HepG2 (cell line): ENCODE results near the gene SLX9. TPM values are rescaled to one million over a fixed set of nuclear protein-coding genes. Genes with fewer than 3 reads are reported as not detected.

Experiments used
- ATAC-seq: fragments of 200-7000 bp; cut with Tn5 transposase; 3 replicates; pipeline ENCODE4 v1.9.1; 2020; ENCODE audit warnings: mild to moderate bottlenecking, moderate library complexity
- BruUV-seq: library from RNA; stranded (reverse); fragments of 400-500 nt; replicated peaks from 2 replicates; lab custom pipeline; 2021; lab: Mats Ljungman, UMichigan
- CTCF ChIA-PET: fragments of 300-600 bp; formaldehyde crosslinking; extraction: SDS; loops from one replicate; lab custom pipeline; 2021; ENCODE audit warnings: low total read pairs, inconsistent platforms, low intra/inter-chr PET ratio; lab: Yijun Ruan, JAX
- POLR2A ChIA-PET: fragments of 350-600 bp; sonication (Branson Sonifier 250); formaldehyde crosslinking; loops from one replicate; lab custom pipeline; 2020; ENCODE audit warnings: antibody characterized with exemption, inconsistent platforms; lab: Yijun Ruan, JAX
- DNase-seq: peaks from one replicate; pipeline ENCODE4 v3.0.0-alpha.2; 2015; ENCODE audit warnings: low spot score
- FAIRE-seq: peaks from 3 replicates; lab custom pipeline; 2011; peaks lifted over from hg19 to GRCh38; lab: Jason Lieb, UNC
- H2AFZ ChIP-seq: one replicate; pipeline ENCODE4 v1.6.1; 2011; ENCODE audit warnings: low read length, inconsistent platforms
- H3K27ac ChIP-seq: fragments of 300-600 bp; 3 replicates; pipeline ENCODE4 v1.8.0; 2011; ENCODE audit warnings: mixed run types, mild to moderate bottlenecking, mixed read lengths, low read length, inconsistent platforms; ENCODE audit not compliant: insufficient read depth; ENCODE audit errors: extremely low read length
- H3K27me3 ChIP-seq, 2 experiments: fragments of 200-600 bp in 1 of 2; 2 replicates in 1 of 2; 3 replicates in 1 of 2; pipeline versions ENCODE4 v1.6.0 to v1.8.0; 2011; ENCODE audit warnings: low read length in 2 of 2, mild to moderate bottlenecking in 2 of 2, moderate library complexity in 2 of 2, inconsistent platforms in 1 of 2; ENCODE audit not compliant: insufficient read depth in 2 of 2, control insufficient read depth in 1 of 2
- H3K36me3 ChIP-seq, 2 experiments: fragments of 200-600 bp in 1 of 2; replicated peaks in 1 of 2; 2 replicates in 1 of 2; 3 replicates in 1 of 2; pipeline versions ENCODE4 v1.5.1 to v1.8.0; 2011; ENCODE audit warnings: low read length in 2 of 2, inconsistent platforms in 1 of 2; ENCODE audit not compliant: insufficient read depth in 2 of 2, control insufficient read depth in 1 of 2
- H3K4me1 ChIP-seq: 2 replicates; pipeline ENCODE4 v1.5.1; 2012; ENCODE audit warnings: low read length, inconsistent platforms; ENCODE audit not compliant: insufficient read depth
- H3K4me2 ChIP-seq: 2 replicates; pipeline ENCODE4 v1.6.0; 2011; ENCODE audit warnings: low read depth, low read length, inconsistent platforms
- H3K4me3 ChIP-seq, 3 experiments: fragments of 200-600 bp in 1 of 3; sonication (generic), shearing (Covaris generic) in 1 of 3; replicated peaks in 1 of 3; 2 replicates each; pipeline ENCODE4 v1.5.1; 2011 to 2016; ENCODE audit warnings: low read length in 3 of 3, inconsistent platforms in 2 of 3, low read depth in 2 of 3, mild to moderate bottlenecking in 2 of 3, control low read depth in 1 of 3, mixed read lengths in 1 of 3; ENCODE audit not compliant: insufficient read depth in 1 of 3
- H3K79me2 ChIP-seq: one replicate; pipeline ENCODE4 v1.6.1; 2011; ENCODE audit warnings: low read length, inconsistent platforms; ENCODE audit not compliant: insufficient read depth
- H3K9ac ChIP-seq: 2 replicates; pipeline ENCODE4 v1.6.0; 2011; ENCODE audit warnings: mild to moderate bottlenecking, low read depth, low read length, inconsistent platforms; ENCODE audit not compliant: insufficient read depth
- H3K9me3 ChIP-seq: 2 replicates; pipeline ENCODE4 v1.5.1; 2012; ENCODE audit warnings: mild to moderate bottlenecking, low read length
- H4K20me1 ChIP-seq: 2 replicates; pipeline ENCODE4 v1.6.0; 2011; ENCODE audit warnings: inconsistent platforms, mild to moderate bottlenecking, low read length, moderate library complexity; ENCODE audit not compliant: insufficient read depth
- ONECUT2 ChIP-seq: sonication (generic); formaldehyde crosslinking; IDR thresholded peaks from 2 replicates; pipeline ENCODE4 v1.4.0; 2020; ENCODE audit warnings: missing genetic modification reagents
- SOX13 ChIP-seq, 3 experiments: fragments of 450-650 bp in 1 of 3; sonication (generic) in 1 of 3; formaldehyde crosslinking in 1 of 3; IDR thresholded peaks in 2 of 3; conservative IDR thresholded peaks in 1 of 3; 2 replicates each; pipeline versions ENCODE4 v1.5.0 to v1.6.1; 2016 to 2020; ENCODE audit warnings: antibody characterized with exemption in 1 of 3, mild to moderate bottlenecking in 1 of 3, missing compliant biosample characterization in 1 of 3, missing genetic modification reagents in 1 of 3, moderate library complexity in 1 of 3
- ZNF564 ChIP-seq: sonication (generic); formaldehyde crosslinking; IDR thresholded peaks from 2 replicates; pipeline ENCODE4 v1.8.1; 2023; ENCODE audit warnings: mild to moderate bottlenecking, missing genetic modification reagents
- ZNF567 ChIP-seq: sonication (generic); formaldehyde crosslinking; IDR thresholded peaks from 2 replicates; pipeline ENCODE4 v1.8.1; 2023; ENCODE audit warnings: mild to moderate bottlenecking, missing genetic modification reagents, borderline replicate concordance
- ZNF772 ChIP-seq: sonication (generic); formaldehyde crosslinking; IDR thresholded peaks from 2 replicates; pipeline ENCODE4 v1.5.0; 2020; ENCODE audit warnings: mild to moderate bottlenecking, missing genetic modification reagents
- WGBS: methylation state at CpG from one replicate; pipeline ENCODE4 v1.1.6; 2017; ENCODE audit warnings: low lambda C conversion rate; 5-methylcytosine and 5-hydroxymethylcytosine counted together
- in situ Hi-C: cut with HindIII; loops from 2 replicates; pipeline ENCODE4 v1.10.0; 2017; ENCODE audit warnings: low pct_unique_long_range_greater_than_20kb; ENCODE audit not compliant: extremely low pct_ligation_motif_present
- intact Hi-C: fragments of 100-400 bp; cut with micrococcal nuclease; formaldehyde crosslinking; loops from one replicate; pipeline ENCODE4 v1.10.0; 2022; ENCODE audit not compliant: unreplicated experiment
- polyA plus RNA-seq, 8 experiments: library from polyadenylated mRNA; depleted of rRNA in 3 of 8; stranded (reverse) in 7 of 8; unstranded in 1 of 8; fragments of >200 nt; fragmentation: Illumina TruSeq in 4 of 8; extraction: Trizol in 4 of 8; gene quantifications; 2 replicates each; pipeline versions ENCODE4 v1.2.1 to v1.2.3, GENCODE V29; 2011 to 2016; ENCODE audit warnings: low read depth in 4 of 8, missing spikeins in 1 of 8, mixed read lengths in 1 of 8; ENCODE audit not compliant: insufficient read depth in 1 of 8
- total RNA-seq, 5 experiments: library from RNA; depleted of rRNA; stranded (reverse); fragments of >200 nt; fragmentation: Illumina TruSeq; extraction: Trizol; gene quantifications; 2 replicates each; pipeline ENCODE4 v1.2.3, GENCODE V29; 2016; ENCODE audit warnings: low read depth in 1 of 5
- TF ChIP-seq, protein P1 (sequence below): sonication (generic); formaldehyde crosslinking; IDR thresholded peaks from 2 replicates; pipeline ENCODE4 v1.4.0; 2020; ENCODE audit warnings: missing genetic modification reagents, borderline replicate concordance
- TF ChIP-seq, protein P2 (sequence below): IDR thresholded peaks from 2 replicates; pipeline ENCODE4 v1.6.1; 2016; ENCODE audit warnings: low read depth, missing genetic modification reagents, missing compliant biosample characterization
- TF ChIP-seq, protein P3 (sequence below): sonication (generic); formaldehyde crosslinking; IDR thresholded peaks from 2 replicates; pipeline ENCODE4 v1.4.0; 2020; ENCODE audit warnings: missing genetic modification reagents
- TF ChIP-seq, protein P4 (sequence below): sonication (generic); formaldehyde crosslinking; IDR thresholded peaks from 2 replicates; pipeline ENCODE4 v1.5.1; 2020; ENCODE audit warnings: missing genetic modification reagents, mild to moderate bottlenecking, borderline replicate concordance

SLX9 gene
- total and polyA plus RNA-seq, 2 of the 13 experiments (the other 11 are each of a cell fraction or from before 2014, with no cell fraction given) = 21.0 to 47.1 TPM

DNA sequence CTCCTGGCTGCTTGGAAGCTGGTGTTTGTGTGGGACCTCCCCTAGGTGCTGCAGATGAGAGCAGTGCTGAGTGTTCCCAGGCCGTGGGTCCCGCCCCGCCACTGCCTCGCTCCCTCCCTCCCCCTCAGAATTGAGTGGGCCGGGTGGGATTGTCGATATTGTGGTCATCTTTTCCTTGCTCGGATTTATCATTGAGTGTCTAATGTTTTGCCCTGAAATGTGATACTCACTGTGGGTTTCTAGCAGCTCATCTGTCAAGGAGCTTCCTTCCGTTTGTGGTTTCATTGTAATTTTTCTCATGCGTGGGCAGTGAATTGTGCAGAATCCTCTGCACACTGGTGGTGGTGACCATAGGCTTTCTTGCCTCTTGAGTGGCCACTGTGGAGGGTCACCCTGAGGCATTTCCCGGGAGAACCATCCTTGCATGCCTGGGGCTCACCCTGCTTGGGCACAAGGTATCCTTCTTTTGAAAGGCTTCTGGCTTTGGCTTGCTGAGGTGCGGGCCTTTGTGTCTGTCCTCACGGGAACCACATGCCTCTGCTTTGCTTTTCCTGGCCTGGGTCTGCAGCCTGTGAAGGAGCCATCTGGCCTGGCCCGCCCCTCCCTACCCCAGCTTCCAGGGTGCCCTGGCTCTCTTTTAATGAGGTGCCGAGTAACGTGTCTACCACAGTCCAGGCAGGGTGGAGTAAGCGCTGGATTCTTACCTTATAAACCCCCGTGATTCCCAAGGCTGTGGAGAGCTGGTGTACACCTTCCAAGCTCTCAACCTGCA lies 25.6 kb downstream of the SLX9 start:
- Histone ChIP-seq H3K27me3 (no peaks in the 10 kb centered on the region), H3K4me2 (no peak overlapping the region), H3K36me3 (peaks cover 23 to 70% of the 10 kb centered on the region in 2 experiments), H3K4me3 (no peak overlapping the region), H2AFZ (no peak overlapping the region), H3K27ac (no peak overlapping the region), H4K20me1 (no peaks in the 10 kb centered on the region), H3K4me1 (peaks cover 11% of the 10 kb centered on the region), H3K9ac (no peak overlapping the region), H3K79me2 (peaks cover 18% of the 10 kb centered on the region), H3K9me3 (no peaks in the 10 kb centered on the region)
- no TSS peak for BruUV-seq
- TF ChIP-seq SOX13 (IDR thresholded peaks at IDR 0.05) (no peak), SOX13 (CRISPR knock-in tag; conservative IDR thresholded peaks at IDR 0.05 in 1 of 2, IDR thresholded peaks at IDR 0.05 in 1 of 2) (no peak), ONECUT2 (CRISPR knock-in tag) (no peak), ZNF772 (no peak), ZNF567 (CRISPR knock-in tag) (no peak), ZNF564 (CRISPR knock-in tag) (no peak)
- TF ChIP-seq, protein P1, sequence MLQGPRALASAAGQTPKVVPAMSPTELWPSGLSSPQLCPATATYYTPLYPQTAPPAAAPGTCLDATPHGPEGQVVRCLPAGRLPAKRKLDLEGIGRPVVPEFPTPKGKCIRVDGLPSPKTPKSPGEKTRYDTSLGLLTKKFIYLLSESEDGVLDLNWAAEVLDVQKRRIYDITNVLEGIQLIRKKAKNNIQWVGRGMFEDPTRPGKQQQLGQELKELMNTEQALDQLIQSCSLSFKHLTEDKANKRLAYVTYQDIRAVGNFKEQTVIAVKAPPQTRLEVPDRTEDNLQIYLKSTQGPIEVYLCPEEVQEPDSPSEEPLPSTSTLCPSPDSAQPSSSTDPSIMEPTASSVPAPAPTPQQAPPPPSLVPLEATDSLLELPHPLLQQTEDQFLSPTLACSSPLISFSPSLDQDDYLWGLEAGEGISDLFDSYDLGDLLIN = no peak
- TF ChIP-seq, protein P2, sequence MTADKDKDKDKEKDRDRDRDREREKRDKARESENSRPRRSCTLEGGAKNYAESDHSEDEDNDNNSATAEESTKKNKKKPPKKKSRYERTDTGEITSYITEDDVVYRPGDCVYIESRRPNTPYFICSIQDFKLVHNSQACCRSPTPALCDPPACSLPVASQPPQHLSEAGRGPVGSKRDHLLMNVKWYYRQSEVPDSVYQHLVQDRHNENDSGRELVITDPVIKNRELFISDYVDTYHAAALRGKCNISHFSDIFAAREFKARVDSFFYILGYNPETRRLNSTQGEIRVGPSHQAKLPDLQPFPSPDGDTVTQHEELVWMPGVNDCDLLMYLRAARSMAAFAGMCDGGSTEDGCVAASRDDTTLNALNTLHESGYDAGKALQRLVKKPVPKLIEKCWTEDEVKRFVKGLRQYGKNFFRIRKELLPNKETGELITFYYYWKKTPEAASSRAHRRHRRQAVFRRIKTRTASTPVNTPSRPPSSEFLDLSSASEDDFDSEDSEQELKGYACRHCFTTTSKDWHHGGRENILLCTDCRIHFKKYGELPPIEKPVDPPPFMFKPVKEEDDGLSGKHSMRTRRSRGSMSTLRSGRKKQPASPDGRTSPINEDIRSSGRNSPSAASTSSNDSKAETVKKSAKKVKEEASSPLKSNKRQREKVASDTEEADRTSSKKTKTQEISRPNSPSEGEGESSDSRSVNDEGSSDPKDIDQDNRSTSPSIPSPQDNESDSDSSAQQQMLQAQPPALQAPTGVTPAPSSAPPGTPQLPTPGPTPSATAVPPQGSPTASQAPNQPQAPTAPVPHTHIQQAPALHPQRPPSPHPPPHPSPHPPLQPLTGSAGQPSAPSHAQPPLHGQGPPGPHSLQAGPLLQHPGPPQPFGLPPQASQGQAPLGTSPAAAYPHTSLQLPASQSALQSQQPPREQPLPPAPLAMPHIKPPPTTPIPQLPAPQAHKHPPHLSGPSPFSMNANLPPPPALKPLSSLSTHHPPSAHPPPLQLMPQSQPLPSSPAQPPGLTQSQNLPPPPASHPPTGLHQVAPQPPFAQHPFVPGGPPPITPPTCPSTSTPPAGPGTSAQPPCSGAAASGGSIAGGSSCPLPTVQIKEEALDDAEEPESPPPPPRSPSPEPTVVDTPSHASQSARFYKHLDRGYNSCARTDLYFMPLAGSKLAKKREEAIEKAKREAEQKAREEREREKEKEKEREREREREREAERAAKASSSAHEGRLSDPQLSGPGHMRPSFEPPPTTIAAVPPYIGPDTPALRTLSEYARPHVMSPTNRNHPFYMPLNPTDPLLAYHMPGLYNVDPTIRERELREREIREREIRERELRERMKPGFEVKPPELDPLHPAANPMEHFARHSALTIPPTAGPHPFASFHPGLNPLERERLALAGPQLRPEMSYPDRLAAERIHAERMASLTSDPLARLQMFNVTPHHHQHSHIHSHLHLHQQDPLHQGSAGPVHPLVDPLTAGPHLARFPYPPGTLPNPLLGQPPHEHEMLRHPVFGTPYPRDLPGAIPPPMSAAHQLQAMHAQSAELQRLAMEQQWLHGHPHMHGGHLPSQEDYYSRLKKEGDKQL (CRISPR knock-in tag) = no peak
- TF ChIP-seq, protein P3, sequence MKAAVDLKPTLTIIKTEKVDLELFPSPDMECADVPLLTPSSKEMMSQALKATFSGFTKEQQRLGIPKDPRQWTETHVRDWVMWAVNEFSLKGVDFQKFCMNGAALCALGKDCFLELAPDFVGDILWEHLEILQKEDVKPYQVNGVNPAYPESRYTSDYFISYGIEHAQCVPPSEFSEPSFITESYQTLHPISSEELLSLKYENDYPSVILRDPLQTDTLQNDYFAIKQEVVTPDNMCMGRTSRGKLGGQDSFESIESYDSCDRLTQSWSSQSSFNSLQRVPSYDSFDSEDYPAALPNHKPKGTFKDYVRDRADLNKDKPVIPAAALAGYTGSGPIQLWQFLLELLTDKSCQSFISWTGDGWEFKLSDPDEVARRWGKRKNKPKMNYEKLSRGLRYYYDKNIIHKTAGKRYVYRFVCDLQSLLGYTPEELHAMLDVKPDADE (CRISPR knock-in tag) = no peak
- TF ChIP-seq, protein P4, sequence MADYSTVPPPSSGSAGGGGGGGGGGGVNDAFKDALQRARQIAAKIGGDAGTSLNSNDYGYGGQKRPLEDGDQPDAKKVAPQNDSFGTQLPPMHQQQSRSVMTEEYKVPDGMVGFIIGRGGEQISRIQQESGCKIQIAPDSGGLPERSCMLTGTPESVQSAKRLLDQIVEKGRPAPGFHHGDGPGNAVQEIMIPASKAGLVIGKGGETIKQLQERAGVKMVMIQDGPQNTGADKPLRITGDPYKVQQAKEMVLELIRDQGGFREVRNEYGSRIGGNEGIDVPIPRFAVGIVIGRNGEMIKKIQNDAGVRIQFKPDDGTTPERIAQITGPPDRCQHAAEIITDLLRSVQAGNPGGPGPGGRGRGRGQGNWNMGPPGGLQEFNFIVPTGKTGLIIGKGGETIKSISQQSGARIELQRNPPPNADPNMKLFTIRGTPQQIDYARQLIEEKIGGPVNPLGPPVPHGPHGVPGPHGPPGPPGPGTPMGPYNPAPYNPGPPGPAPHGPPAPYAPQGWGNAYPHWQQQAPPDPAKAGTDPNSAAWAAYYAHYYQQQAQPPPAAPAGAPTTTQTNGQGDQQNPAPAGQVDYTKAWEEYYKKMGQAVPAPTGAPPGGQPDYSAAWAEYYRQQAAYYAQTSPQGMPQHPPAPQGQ (CRISPR knock-in tag) = no peak
- intact Hi-C loops (no loop called here), in situ Hi-C loops (no loop called here)
- ChIA-PET CTCF (no interaction called here), POLR2A (no interaction called here)
- no peak for DNase-seq
- ATAC-seq = no peak
- no peak for FAIRE-seq
- 97% methylated on average over 17 of the region's 17 CpGs for WGBS
